Neural progenitor cell (in vitro differentiated cells): ENCODE measurements around the gene PTGR1.

ENCODE experiments used
- EZH2phosphoT487 ChIP-seq: fragments of 200-600 bp; sonication (generic); IDR thresholded peaks from 2 replicates; pipeline ENCODE4 v1.6.1; 2017; ENCODE audit warnings: antibody characterized with exemption
- TF ChIP-seq, protein P1 (sequence below): fragments of 200-600 bp; sonication (generic); IDR thresholded peaks from 2 replicates; pipeline ENCODE4 v1.5.1; 2017; ENCODE audit warnings: antibody characterized with exemption, mild to moderate bottlenecking

DNA sequence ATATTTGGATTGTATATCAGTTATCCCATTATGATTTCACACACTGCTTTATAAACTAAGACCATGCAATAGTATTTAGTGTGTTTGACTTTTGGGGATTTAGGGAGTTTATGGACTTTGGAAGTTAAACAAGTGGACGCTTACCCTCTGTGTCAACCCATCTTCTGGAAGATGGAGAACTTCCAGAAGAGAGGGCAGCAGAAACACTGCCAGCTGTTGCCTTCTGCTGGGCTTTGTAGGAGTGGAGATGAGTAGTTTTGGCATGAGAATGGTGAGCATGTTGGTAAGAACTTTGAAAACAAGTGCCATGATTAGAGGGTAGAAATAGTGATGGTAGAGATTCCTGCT lies 33.9 kb upstream of the PTGR1 start:
- TF ChIP-seq EZH2phosphoT487, result no peak
- TF ChIP-seq, protein P1, sequence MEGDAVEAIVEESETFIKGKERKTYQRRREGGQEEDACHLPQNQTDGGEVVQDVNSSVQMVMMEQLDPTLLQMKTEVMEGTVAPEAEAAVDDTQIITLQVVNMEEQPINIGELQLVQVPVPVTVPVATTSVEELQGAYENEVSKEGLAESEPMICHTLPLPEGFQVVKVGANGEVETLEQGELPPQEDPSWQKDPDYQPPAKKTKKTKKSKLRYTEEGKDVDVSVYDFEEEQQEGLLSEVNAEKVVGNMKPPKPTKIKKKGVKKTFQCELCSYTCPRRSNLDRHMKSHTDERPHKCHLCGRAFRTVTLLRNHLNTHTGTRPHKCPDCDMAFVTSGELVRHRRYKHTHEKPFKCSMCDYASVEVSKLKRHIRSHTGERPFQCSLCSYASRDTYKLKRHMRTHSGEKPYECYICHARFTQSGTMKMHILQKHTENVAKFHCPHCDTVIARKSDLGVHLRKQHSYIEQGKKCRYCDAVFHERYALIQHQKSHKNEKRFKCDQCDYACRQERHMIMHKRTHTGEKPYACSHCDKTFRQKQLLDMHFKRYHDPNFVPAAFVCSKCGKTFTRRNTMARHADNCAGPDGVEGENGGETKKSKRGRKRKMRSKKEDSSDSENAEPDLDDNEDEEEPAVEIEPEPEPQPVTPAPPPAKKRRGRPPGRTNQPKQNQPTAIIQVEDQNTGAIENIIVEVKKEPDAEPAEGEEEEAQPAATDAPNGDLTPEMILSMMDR, result no peak
